Liver (tissue), 9 donors: ENCODE results near the gene HRCT1. TPM values are rescaled to one million over a fixed set of nuclear protein-coding genes. Genes with fewer than 3 reads are reported as not detected.

Source experiments
- DNase-seq: peaks from one replicate; pipeline ENCODE4 v3.0.0-alpha.2; 2017; ENCODE audit warnings: low spot score
- H3K27ac ChIP-seq, 2 donors: one replicate each; pipeline ENCODE4 v1.7.0; 2013; ENCODE audit warnings: inconsistent platforms in 2 of 2, low read length in 2 of 2, control low read depth in 1 of 2, low read depth in 1 of 2, mild to moderate bottlenecking in 1 of 2
- H3K27me3 ChIP-seq, 4 donors: one replicate each; pipeline versions ENCODE4 v1.6.1 to v1.7.0; 2013; ENCODE audit warnings: low read length in 3 of 4, inconsistent platforms in 1 of 4, mild to moderate bottlenecking in 1 of 4, moderate library complexity in 1 of 4; ENCODE audit not compliant: control insufficient read depth in 4 of 4, insufficient read depth in 4 of 4
- H3K36me3 ChIP-seq, 4 donors: one replicate each; pipeline versions ENCODE4 v1.6.1 to v1.7.0; 2013; ENCODE audit warnings: low read length in 3 of 4, mild to moderate bottlenecking in 3 of 4, low read depth in 1 of 4, moderate library complexity in 1 of 4; ENCODE audit not compliant: control insufficient read depth in 4 of 4, insufficient read depth in 3 of 4
- H3K4me1 ChIP-seq, 4 donors: one replicate each; pipeline versions ENCODE4 v1.6.1 to v1.7.0; 2013; ENCODE audit warnings: low read length in 3 of 4, mild to moderate bottlenecking in 3 of 4, moderate library complexity in 1 of 4; ENCODE audit not compliant: control insufficient read depth in 4 of 4, insufficient read depth in 4 of 4
- H3K4me3 ChIP-seq, 3 donors: one replicate each; pipeline versions ENCODE4 v1.6.1 to v1.7.0; 2013; ENCODE audit warnings: low read length in 3 of 3, control low read depth in 1 of 3, low read depth in 1 of 3, mild to moderate bottlenecking in 1 of 3
- H3K9ac ChIP-seq, 2 donors: one replicate each; pipeline ENCODE4 v1.7.0; 2013; ENCODE audit warnings: low read length in 2 of 2, mild to moderate bottlenecking in 2 of 2, moderate library complexity in 2 of 2, control low read depth in 1 of 2, low read depth in 1 of 2
- H3K9me3 ChIP-seq, 4 donors: one replicate each; pipeline versions ENCODE4 v1.6.1 to v1.7.0; 2013; ENCODE audit warnings: low read length in 3 of 4; ENCODE audit not compliant: control insufficient read depth in 4 of 4
- ATF3 ChIP-seq: IDR thresholded peaks from 2 replicates; pipeline ENCODE4 v1.6.1; 2016; ENCODE audit warnings: antibody characterized with exemption
- CTCF ChIP-seq: fragments of 150-350 bp; IDR thresholded peaks from 2 replicates; pipeline ENCODE4 v1.5.1; 2017; ENCODE audit warnings: improper control_type of control experiment, low read depth, low read length; ENCODE audit not compliant: missing input control
- EGR1 ChIP-seq, 2 donors: IDR thresholded peaks; 2 replicates each; pipeline ENCODE4 v1.6.1; 2016 to 2018; ENCODE audit warnings: antibody characterized with exemption in 2 of 2, low read depth in 2 of 2
- FOXA1 ChIP-seq: IDR thresholded peaks from 2 replicates; pipeline ENCODE4 v1.6.1; 2016; ENCODE audit warnings: antibody characterized with exemption
- FOXA2 ChIP-seq: IDR thresholded peaks from 2 replicates; pipeline ENCODE4 v1.6.1; 2016; ENCODE audit warnings: antibody characterized with exemption
- GABPA ChIP-seq, 2 donors: IDR thresholded peaks in 1 of 2; conservative IDR thresholded peaks in 1 of 2; 2 replicates each; pipeline ENCODE4 v1.6.1; 2016; ENCODE audit warnings: antibody characterized with exemption in 2 of 2, mild to moderate bottlenecking in 1 of 2, moderate library complexity in 1 of 2
- HNF4A ChIP-seq, 2 donors: conservative IDR thresholded peaks; 2 replicates each; pipeline ENCODE4 v1.6.1; 2016; ENCODE audit warnings: antibody characterized with exemption in 2 of 2, mild to moderate bottlenecking in 2 of 2
- HNF4G ChIP-seq: IDR thresholded peaks from 2 replicates; pipeline ENCODE4 v1.6.1; 2016; ENCODE audit warnings: antibody characterized with exemption
- JUND ChIP-seq, 2 donors: IDR thresholded peaks; 2 replicates each; pipeline ENCODE4 v1.6.1; 2016; ENCODE audit warnings: antibody characterized with exemption in 2 of 2
- NR2F2 ChIP-seq: IDR thresholded peaks from 2 replicates; pipeline ENCODE4 v1.6.1; 2016; ENCODE audit warnings: antibody characterized with exemption
- RAD21 ChIP-seq, 2 donors: IDR thresholded peaks; 2 replicates each; pipeline ENCODE4 v1.6.1; 2016; ENCODE audit warnings: antibody characterized with exemption in 2 of 2, mild to moderate bottlenecking in 2 of 2
- RXRA ChIP-seq, 2 donors: IDR thresholded peaks; 2 replicates each; pipeline ENCODE4 v1.6.1; 2017 to 2018; ENCODE audit warnings: antibody characterized with exemption in 2 of 2, mild to moderate bottlenecking in 1 of 2
- SP1 ChIP-seq: IDR thresholded peaks from 2 replicates; pipeline ENCODE4 v1.6.1; 2018; ENCODE audit warnings: antibody characterized with exemption, mild to moderate bottlenecking
- TAF1 ChIP-seq: conservative IDR thresholded peaks from 2 replicates; pipeline ENCODE4 v1.6.1; 2016; ENCODE audit warnings: antibody characterized with exemption, mild to moderate bottlenecking
- YY1 ChIP-seq: IDR thresholded peaks from 2 replicates; pipeline ENCODE4 v1.6.1; 2016; ENCODE audit warnings: antibody characterized with exemption, mild to moderate bottlenecking
- WGBS: extraction: QIAGEN DNeasy Blood & Tissue Kit; methylation state at CpG from one replicate; pipeline ENCODE4 v1.1.7; 2013; 5-methylcytosine and 5-hydroxymethylcytosine counted together
- polyA plus RNA-seq, 2 donors: library from polyadenylated mRNA; stranded (reverse) in 1 of 2; unstranded in 1 of 2; fragments of 200-250 nt in 1 of 2; fragments of >200 nt in 1 of 2; fragmentation: Nextera tagmentation in 1 of 2; extraction: Ambion mirVana in 1 of 2; gene quantifications; one replicate each; pipeline versions ENCODE4 v1.2.1 to v1.2.3, GENCODE V29; 2013 to 2015
- total RNA-seq, 2 donors: library from RNA; depleted of rRNA; stranded (reverse); fragments of >200 nt; gene quantifications; one replicate each; pipeline ENCODE4 v1.2.3, GENCODE V29; 2014
- TF ChIP-seq, protein P1 (sequence below): IDR thresholded peaks from 2 replicates; pipeline ENCODE4 v1.6.1; 2016; ENCODE audit warnings: antibody characterized with exemption
- TF ChIP-seq, protein P2 (sequence below): IDR thresholded peaks from 2 replicates; pipeline ENCODE4 v1.6.1; 2016; ENCODE audit warnings: antibody characterized with exemption
- TF ChIP-seq, protein P3 (sequence below): IDR thresholded peaks from 2 replicates; pipeline ENCODE4 v1.6.1; 2016; ENCODE audit warnings: antibody characterized with exemption, mild to moderate bottlenecking
- donor health status: healthy.
- donor health status: healthy.
- donor health status: healthy.
- donor health status: healthy.
- donor health status: healthy.

HRCT1 gene
- total and polyA plus RNA-seq, 4 donors: 0.08 to 2.9 (median 0.27) TPM

DNA sequence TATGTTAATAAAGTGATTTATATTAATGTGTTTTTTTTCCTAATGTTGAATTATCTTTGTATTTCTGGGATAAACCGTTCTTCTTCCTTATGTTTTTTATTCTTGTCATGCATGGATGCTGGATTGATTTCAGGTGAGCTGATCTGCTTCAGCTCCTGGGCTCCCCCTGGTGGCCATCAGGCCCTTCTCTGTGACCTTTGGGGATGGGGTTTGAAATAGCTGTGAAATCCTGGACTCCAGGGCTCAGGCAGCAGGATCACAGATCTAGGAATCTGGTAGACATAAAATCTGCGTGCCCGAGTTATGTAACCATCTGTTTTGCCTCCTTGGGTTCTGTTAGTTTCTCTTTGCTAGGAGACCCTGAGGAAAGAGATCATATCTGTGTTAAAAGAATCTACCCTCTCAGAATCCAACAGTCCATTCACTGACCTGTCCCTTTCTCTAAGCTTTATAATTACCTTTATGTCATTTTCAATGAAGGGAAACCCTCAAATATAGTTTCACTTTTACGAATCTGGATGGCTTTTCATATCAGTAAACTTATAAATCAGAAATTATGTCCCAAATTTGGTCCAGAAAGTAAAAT is 23.6 kb upstream of the HRCT1 start:
- no peak overlapping the region for H3K9ac ChIP-seq
- under 1% methylated on average over 4 of the region's 4 CpGs for WGBS
- peak; percentile 87 for DNase-seq
- no peaks in the 10 kb centered on the region for H3K36me3 ChIP-seq
- TF ChIP-seq JUND (IDR thresholded peaks at IDR 0.05): no peak
- peak; percentile 21 to 54 for TF ChIP-seq HNF4A (conservative IDR thresholded peaks at IDR 0.05)
- TF ChIP-seq CTCF: peak; percentile 95
- TF ChIP-seq, protein P1, sequence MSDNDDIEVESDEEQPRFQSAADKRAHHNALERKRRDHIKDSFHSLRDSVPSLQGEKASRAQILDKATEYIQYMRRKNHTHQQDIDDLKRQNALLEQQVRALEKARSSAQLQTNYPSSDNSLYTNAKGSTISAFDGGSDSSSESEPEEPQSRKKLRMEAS: no peak
- TF ChIP-seq RXRA (IDR thresholded peaks at IDR 0.05): peak; percentile 33 to 57
- TF ChIP-seq ATF3: no peak
- peak; percentile 85 for TF ChIP-seq NR2F2
- no peak for TF ChIP-seq HNF4G
- no peak for TF ChIP-seq TAF1
- TF ChIP-seq YY1: no peak
- TF ChIP-seq, protein P2, sequence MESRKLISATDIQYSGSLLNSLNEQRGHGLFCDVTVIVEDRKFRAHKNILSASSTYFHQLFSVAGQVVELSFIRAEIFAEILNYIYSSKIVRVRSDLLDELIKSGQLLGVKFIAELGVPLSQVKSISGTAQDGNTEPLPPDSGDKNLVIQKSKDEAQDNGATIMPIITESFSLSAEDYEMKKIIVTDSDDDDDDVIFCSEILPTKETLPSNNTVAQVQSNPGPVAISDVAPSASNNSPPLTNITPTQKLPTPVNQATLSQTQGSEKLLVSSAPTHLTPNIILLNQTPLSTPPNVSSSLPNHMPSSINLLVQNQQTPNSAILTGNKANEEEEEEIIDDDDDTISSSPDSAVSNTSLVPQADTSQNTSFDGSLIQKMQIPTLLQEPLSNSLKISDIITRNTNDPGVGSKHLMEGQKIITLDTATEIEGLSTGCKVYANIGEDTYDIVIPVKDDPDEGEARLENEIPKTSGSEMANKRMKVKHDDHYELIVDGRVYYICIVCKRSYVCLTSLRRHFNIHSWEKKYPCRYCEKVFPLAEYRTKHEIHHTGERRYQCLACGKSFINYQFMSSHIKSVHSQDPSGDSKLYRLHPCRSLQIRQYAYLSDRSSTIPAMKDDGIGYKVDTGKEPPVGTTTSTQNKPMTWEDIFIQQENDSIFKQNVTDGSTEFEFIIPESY: no peak
- TF ChIP-seq EGR1 (IDR thresholded peaks at IDR 0.05; ENCODE audit: low read depth in 2 of 2): no peak
- TF ChIP-seq FOXA2: no peak
- TF ChIP-seq RAD21 (IDR thresholded peaks at IDR 0.05): peak; percentile 96 to 98
- TF ChIP-seq SP1: no peak
- TF ChIP-seq, protein P3, sequence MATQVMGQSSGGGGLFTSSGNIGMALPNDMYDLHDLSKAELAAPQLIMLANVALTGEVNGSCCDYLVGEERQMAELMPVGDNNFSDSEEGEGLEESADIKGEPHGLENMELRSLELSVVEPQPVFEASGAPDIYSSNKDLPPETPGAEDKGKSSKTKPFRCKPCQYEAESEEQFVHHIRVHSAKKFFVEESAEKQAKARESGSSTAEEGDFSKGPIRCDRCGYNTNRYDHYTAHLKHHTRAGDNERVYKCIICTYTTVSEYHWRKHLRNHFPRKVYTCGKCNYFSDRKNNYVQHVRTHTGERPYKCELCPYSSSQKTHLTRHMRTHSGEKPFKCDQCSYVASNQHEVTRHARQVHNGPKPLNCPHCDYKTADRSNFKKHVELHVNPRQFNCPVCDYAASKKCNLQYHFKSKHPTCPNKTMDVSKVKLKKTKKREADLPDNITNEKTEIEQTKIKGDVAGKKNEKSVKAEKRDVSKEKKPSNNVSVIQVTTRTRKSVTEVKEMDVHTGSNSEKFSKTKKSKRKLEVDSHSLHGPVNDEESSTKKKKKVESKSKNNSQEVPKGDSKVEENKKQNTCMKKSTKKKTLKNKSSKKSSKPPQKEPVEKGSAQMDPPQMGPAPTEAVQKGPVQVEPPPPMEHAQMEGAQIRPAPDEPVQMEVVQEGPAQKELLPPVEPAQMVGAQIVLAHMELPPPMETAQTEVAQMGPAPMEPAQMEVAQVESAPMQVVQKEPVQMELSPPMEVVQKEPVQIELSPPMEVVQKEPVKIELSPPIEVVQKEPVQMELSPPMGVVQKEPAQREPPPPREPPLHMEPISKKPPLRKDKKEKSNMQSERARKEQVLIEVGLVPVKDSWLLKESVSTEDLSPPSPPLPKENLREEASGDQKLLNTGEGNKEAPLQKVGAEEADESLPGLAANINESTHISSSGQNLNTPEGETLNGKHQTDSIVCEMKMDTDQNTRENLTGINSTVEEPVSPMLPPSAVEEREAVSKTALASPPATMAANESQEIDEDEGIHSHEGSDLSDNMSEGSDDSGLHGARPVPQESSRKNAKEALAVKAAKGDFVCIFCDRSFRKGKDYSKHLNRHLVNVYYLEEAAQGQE: no peak
- no peak for TF ChIP-seq FOXA1
- no peak for TF ChIP-seq GABPA (IDR thresholded peaks at IDR 0.05 in 1 of 2, conservative IDR thresholded peaks at IDR 0.05 in 1 of 2)
- no peak overlapping the region for H3K4me3 ChIP-seq
- peaks cover 0 to 3% (median 0%) of the 10 kb centered on the region in 4 donors for H3K9me3 ChIP-seq
- H3K27ac ChIP-seq: no peak overlapping the region
- no peaks in the 10 kb centered on the region for H3K27me3 ChIP-seq
- no peaks in the 10 kb centered on the region for H3K4me1 ChIP-seq
